Effector memory CD8-positive, alpha-beta T cell (primary cell): ENCODE measurements around the gene A1BG.
"Not testable (repeated sequence)": the region's sequence is repeated elsewhere in the genome, so short reads cannot be mapped to it uniquely, and the experiment has no call there.

Experiments used
- ATAC-seq: fragments of 150-1000 bp; cut with Tn5 transposase; replicated peaks from 2 replicates; pipeline ENCODE4 v1.10.0; 2021; ENCODE audit warnings: mild to moderate bottlenecking, moderate library complexity
- DNase-seq, 3 experiments: peaks; one replicate each; pipeline ENCODE4 v3.0.0; 2021
- H3K27ac Mint-ChIP-seq, 2 donors: one replicate each; pipeline ENCODE4 v1.8.0; 2022; ENCODE audit warnings: mild to moderate bottlenecking in 2 of 2, mixed read lengths in 2 of 2, moderate library complexity in 2 of 2
- H3K27me3 Mint-ChIP-seq, 2 donors: one replicate each; pipeline ENCODE4 v1.8.0; 2022; ENCODE audit warnings: mixed read lengths in 2 of 2
- H3K36me3 Mint-ChIP-seq: one replicate; pipeline ENCODE4 v1.8.0; 2022; ENCODE audit warnings: mild to moderate bottlenecking, moderate library complexity, mixed read lengths; ENCODE audit not compliant: insufficient read depth
- H3K4me1 Mint-ChIP-seq, 2 donors: one replicate each; pipeline ENCODE4 v1.8.0; 2022; ENCODE audit warnings: low read depth in 2 of 2, mixed read lengths in 2 of 2
- H3K4me3 Mint-ChIP-seq, 2 donors: one replicate each; pipeline ENCODE4 v1.8.0; 2022; ENCODE audit warnings: mild to moderate bottlenecking in 2 of 2, mixed read lengths in 2 of 2, moderate library complexity in 2 of 2
- H3K9me3 Mint-ChIP-seq, 2 donors: one replicate each; pipeline ENCODE4 v1.8.0; 2022; ENCODE audit warnings: mixed read lengths in 2 of 2

The A1BG gene

GRCh38 chr19:58326501-58326913, 26.8 kb downstream of the A1BG start:
- no peak overlapping the region for H3K27ac Mint-ChIP-seq
- H3K9me3 Mint-ChIP-seq, result no peaks in the 10 kb centered on the region
- H3K4me1 Mint-ChIP-seq, result peaks cover 0 to 3% of the 10 kb centered on the region in 2 donors
- no peak overlapping the region for H3K4me3 Mint-ChIP-seq
- ATAC-seq (peak; percentile 58), DNase-seq (no peak)
- H3K36me3 Mint-ChIP-seq, result no peaks in the 10 kb centered on the region
- H3K27me3 Mint-ChIP-seq, result no peaks in the 10 kb centered on the region

- no peak overlapping the region for H3K27ac Mint-ChIP-seq
- DNase-seq (no peak), ATAC-seq (no peak)
- H3K4me1 Mint-ChIP-seq, result no peaks in the 10 kb centered on the region
- peaks cover 6% of the 10 kb centered on the region for H3K36me3 Mint-ChIP-seq
- no peaks in the 10 kb centered on the region for H3K9me3 Mint-ChIP-seq
- no peak overlapping the region for H3K4me3 Mint-ChIP-seq
- H3K27me3 Mint-ChIP-seq, result no peaks in the 10 kb centered on the region
Measured at GRCh38 chr19:58325311-58326022, 27.8 kb downstream of the A1BG start.

GRCh38 chr19:58319241-58319640, 34.1 kb downstream of the A1BG start:
- no peak for DNase-seq
- no peak for ATAC-seq
- no peak overlapping the region for H3K27ac Mint-ChIP-seq
- no peaks in the 10 kb centered on the region for H3K9me3 Mint-ChIP-seq
- no peaks in the 10 kb centered on the region for H3K27me3 Mint-ChIP-seq
- H3K4me1 Mint-ChIP-seq, result peaks cover 0 to 5% of the 10 kb centered on the region in 2 donors
- H3K36me3 Mint-ChIP-seq, result peaks cover 23% of the 10 kb centered on the region
- no peak overlapping the region for H3K4me3 Mint-ChIP-seq

GRCh38 chr19:58318297-58318696, 35.0 kb downstream of the A1BG start:
- H3K36me3 Mint-ChIP-seq, result peaks cover 33% of the 10 kb centered on the region
- no peak for ATAC-seq
- H3K4me1 Mint-ChIP-seq, result peaks cover 0 to 5% of the 10 kb centered on the region in 2 donors

GRCh38 chr19:58317476-58318072, 35.7 kb downstream of the A1BG start:
- Mint-ChIP-seq H3K4me3 (no peak overlapping the region), H3K36me3 (peaks cover 37% of the 10 kb centered on the region), H3K27me3 (no peaks in the 10 kb centered on the region), H3K9me3 (no peaks in the 10 kb centered on the region), H3K4me1 (peaks cover 0 to 5% of the 10 kb centered on the region in 2 donors), H3K27ac (no peak overlapping the region)
- DNase-seq (no peak), ATAC-seq (no peak)

More at GRCh38 chr19:58318297-58318696, 35.0 kb downstream of the A1BG start:
- no peak for DNase-seq
- H3K27me3 Mint-ChIP-seq, result no peaks in the 10 kb centered on the region
- H3K4me3 Mint-ChIP-seq, result no peak overlapping the region
- H3K27ac Mint-ChIP-seq, result no peak overlapping the region
- no peaks in the 10 kb centered on the region for H3K9me3 Mint-ChIP-seq

- peaks cover 47% of the 10 kb centered on the region for H3K36me3 Mint-ChIP-seq
- H3K9me3 Mint-ChIP-seq, result no peaks in the 10 kb centered on the region
- H3K4me1 Mint-ChIP-seq, result peaks cover 4 to 8% of the 10 kb centered on the region in 2 donors
- H3K4me3 Mint-ChIP-seq, result no peak overlapping the region
- H3K27me3 Mint-ChIP-seq, result no peaks in the 10 kb centered on the region
- ATAC-seq (no peak), DNase-seq (no peak)
- H3K27ac Mint-ChIP-seq, result peak overlapping the region in 1 of 2 donors; percentile 8
Measured at GRCh38 chr19:58315580-58315979, 37.7 kb downstream of the A1BG start.

GRCh38 chr19:58311345-58311865, 41.9 kb downstream of the A1BG start:
- Mint-ChIP-seq H3K27ac (peak overlapping the region in 1 of 2 donors; percentile 44), H3K36me3 (peaks cover 69% of the 10 kb centered on the region), H3K9me3 (no peaks in the 10 kb centered on the region), H3K27me3 (no peaks in the 10 kb centered on the region), H3K4me3 (no peak overlapping the region), H3K4me1 (peaks cover 20 to 37% of the 10 kb centered on the region in 2 donors)
- DNase-seq (no peak), ATAC-seq (no peak)

- peaks cover 66% of the 10 kb centered on the region for H3K36me3 Mint-ChIP-seq
- not testable (repeated sequence) for ATAC-seq, H3K9me3 Mint-ChIP-seq, H3K4me3 Mint-ChIP-seq, H3K27me3 Mint-ChIP-seq, DNase-seq
- peak overlapping the region in 1 of 2 donors; percentile 52 for H3K27ac Mint-ChIP-seq
- H3K4me1 Mint-ChIP-seq, result peaks cover 24 to 43% of the 10 kb centered on the region in 2 donors
Measured at GRCh38 chr19:58310685-58311084, 42.6 kb downstream of the A1BG start.

- DNase-seq (no peak), ATAC-seq (no peak)
- Mint-ChIP-seq H3K9me3 (no peaks in the 10 kb centered on the region), H3K4me3 (no peak overlapping the region), H3K4me1 (peaks cover 30 to 48% of the 10 kb centered on the region in 2 donors), H3K27me3 (no peaks in the 10 kb centered on the region), H3K27ac (peak overlapping the region in 1 of 2 donors; percentile 56), H3K36me3 (peaks cover 49% of the 10 kb centered on the region)
Measured at GRCh38 chr19:58307736-58308135, 45.6 kb downstream of the A1BG start.

- DNase-seq (peak; percentile 7 to 27 (median 13)), ATAC-seq (no peak)
- peak overlapping the region; percentile 91 to 97 for H3K4me3 Mint-ChIP-seq
- H3K27ac Mint-ChIP-seq, result peak overlapping the region; percentile 96 to 99
- peaks cover 29 to 44% of the 10 kb centered on the region in 2 donors for H3K4me1 Mint-ChIP-seq
- no peaks in the 10 kb centered on the region for H3K27me3 Mint-ChIP-seq
- H3K36me3 Mint-ChIP-seq, result peaks cover 32% of the 10 kb centered on the region
- H3K9me3 Mint-ChIP-seq, result no peaks in the 10 kb centered on the region
Measured at GRCh38 chr19:58305932-58306323, 47.4 kb downstream of the A1BG start.

- peak; percentile 88 to 91 (median 89) for DNase-seq
- Mint-ChIP-seq H3K27me3 (no peaks in the 10 kb centered on the region), H3K4me3 (peak within 1 kb of the TSS; percentile 91 to 97), H3K27ac (peak within 1 kb of the TSS; percentile 96 to 99), H3K9me3 (no peaks in the 10 kb centered on the region), H3K36me3 (peaks cover 32% of the 10 kb centered on the region), H3K4me1 (peaks cover 29 to 44% of the 10 kb centered on the region in 2 donors)
- ATAC-seq, result peak; percentile 93
Measured at GRCh38 chr19:58305065-58305931, 48.0 kb downstream of the A1BG start, which contains the start of gene ERVK3-1. Gene ERVK3-1 (plus strand): TSS chr19:58305377. CDS start chr19:58312169, 6,792 bp downstream.

- Mint-ChIP-seq H3K4me1 (peaks cover 24 to 39% of the 10 kb centered on the region in 2 donors), H3K27ac (peak overlapping the region; percentile 96 to 99), H3K36me3 (peaks cover 28% of the 10 kb centered on the region), H3K9me3 (no peaks in the 10 kb centered on the region), H3K4me3 (peak overlapping the region; percentile 91 to 97), H3K27me3 (no peaks in the 10 kb centered on the region)
- no peak for DNase-seq
- ATAC-seq, result no peak
Measured at GRCh38 chr19:58304748-58305064, 48.6 kb downstream of the A1BG start.

- Mint-ChIP-seq H3K9me3 (no peaks in the 10 kb centered on the region), H3K27ac (peak overlapping the region; percentile 96 to 99), H3K36me3 (peaks cover 28% of the 10 kb centered on the region), H3K4me3 (peak overlapping the region; percentile 91 to 97), H3K4me1 (peaks cover 24 to 34% of the 10 kb centered on the region in 2 donors), H3K27me3 (no peaks in the 10 kb centered on the region)
- ATAC-seq, result no peak
- no peak for DNase-seq
Measured at GRCh38 chr19:58304255-58304654, 49.0 kb downstream of the A1BG start.
